EH (cell line): ENCODE data around the gene PRDM15.
A peak's percentile ranks its signal among the peaks of the same experiment; 100 is the strongest.

ENCODE experiments used
- DNase-seq: peaks from one replicate; pipeline ENCODE4 v3.0.0-alpha.2; 2015; ENCODE audit warnings: low read depth

PRDM15 gene

DNA sequence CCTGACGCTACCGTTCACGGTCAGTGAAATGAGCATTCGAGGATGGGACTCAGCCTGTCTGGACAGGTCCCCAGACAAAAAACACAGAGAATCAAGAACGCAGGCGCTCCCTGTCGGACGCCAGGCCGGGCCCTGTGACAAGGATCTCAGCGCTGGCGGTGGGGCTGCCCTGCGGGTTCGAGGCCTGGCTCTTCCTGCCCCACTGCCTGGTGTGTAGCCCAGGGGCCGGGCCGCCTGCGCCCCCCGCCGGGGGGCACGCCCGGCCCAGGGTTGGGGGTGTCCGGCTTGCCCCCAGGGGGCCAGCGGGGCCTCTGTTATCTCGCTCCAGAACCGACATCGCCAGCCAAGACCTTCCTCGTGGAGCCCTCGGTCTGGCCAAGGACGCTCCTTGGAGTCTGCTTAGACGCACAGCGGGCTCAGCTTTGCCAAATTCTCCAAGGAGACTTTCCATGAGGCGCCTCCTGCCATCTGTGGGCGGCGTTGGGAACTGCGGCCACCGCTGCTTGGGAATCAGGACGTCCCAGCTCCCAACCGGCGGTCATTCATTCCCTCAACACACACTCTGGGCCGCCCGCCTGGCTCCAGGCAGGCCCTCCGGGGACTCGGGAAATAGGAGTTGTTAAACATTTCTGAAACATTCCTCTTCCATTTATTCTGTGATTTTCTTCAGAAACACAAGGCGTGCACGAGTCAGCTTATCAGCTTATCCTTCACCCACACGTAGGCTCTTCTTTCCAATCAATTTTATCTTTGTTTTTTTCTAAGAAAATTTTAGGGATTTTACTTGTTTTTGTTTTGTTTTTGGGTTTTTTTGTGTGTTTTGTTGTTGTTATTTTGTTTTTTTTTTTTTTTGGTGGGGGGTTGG is 101.0 kb downstream of the PRDM15 start:
- peak; percentile 91 for DNase-seq

DNA sequence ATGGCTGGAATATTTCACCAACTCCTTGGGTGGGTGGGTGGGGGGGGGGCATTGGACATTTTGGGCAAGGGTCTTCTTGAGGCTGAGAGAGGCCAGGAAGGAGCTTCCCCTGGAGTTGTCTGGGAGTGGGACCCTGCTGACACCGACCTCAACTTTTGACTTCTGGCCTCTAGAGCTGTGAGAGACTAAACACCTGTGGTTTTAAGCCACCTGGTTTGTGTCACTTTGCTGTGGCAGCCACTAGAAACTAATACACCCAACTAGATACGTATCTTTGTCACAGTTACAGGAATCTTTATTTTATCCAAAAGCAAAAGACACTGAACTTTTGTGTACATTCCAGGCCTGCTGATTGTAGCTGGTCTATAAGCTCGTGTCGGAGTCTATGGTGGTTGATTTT is 102.4 kb downstream of the PRDM15 start:
- DNase-seq: no peak

DNA sequence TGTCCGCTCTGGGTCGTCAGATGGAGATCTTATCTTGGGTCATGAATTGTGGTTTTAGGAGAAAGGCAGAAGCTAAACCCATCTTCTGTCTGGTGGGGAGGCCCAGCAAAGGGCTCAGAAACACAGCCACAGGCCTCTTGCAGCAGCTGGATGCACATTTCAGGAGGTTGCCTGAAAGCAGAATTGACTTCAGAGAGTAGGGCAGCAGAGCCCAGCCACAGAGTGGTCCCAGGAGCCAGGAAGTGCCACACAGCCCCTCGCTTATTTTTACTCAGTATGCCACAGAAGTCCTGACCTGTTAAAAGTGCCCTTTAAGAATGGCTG is 104.0 kb downstream of the PRDM15 start:
- no peak for DNase-seq

DNA sequence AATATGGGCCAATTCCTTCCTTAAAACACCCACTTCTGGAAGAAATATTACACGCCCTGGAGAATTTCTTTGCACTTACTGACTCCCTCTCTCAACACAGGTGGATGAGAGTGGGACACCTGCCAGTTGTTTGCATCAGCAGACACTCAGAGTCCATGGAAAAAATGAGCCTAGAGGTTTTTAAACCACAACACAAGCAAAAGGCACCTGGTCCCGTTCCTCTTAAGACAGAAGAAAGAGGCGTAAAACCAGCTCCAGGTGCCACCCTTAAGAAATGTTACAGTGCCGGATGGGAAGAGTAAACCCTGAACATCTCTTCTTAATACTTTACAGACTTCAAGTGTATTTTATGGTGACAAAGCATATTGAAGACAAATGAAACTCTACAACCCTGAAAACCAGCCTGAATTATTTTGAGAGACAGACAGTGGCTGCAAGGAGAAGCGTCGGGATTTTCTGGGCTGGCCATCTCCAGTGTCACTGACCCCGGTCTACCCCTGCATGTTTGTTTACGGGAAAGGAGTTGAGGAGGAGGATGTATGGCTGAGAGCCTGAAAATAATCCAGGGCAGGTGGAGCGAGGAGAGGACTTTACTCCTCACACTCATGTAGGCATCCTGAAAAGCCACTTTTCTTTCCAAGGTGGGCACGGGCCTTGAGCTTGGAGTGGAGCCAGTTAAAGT is 104.5 kb downstream of the PRDM15 start:
- DNase-seq: no peak

DNA sequence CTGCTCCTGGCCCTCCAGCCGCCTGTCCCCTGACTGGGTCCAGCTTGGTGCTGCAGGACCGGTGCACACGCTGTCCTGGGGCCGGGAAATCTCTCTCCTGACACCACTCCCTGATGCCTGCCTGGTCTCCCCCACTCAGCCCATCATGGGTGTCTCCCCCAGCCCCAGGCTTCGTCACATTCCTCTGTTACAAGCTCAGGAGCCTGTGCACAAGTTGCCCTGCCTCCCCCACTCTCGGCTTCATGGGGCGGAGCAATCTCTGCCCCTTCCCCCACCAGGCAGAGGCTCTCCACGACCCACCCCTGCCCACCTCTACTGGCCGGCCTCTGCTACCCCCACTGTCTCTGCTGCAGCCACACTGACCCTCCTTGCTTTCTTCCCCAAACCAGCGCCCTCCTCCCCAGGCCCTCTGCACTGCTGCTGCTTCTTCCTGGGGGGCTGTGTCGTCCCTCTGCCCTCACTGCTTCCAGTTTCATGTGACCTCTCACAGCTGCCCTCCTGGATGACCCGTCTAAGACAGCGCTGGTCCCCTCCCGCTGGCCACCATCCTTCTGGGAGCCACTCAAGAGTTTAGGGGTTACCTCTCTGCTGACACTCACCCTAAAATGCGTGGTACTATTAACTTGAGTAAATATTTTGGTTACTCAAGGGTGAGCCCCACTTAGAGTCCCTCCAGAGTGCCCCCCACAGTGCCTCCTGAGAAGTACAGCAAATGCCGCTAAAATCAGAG is 106.6 kb downstream of the PRDM15 start:
- no peak for DNase-seq

GRCh38 chr21:41771625-41771945 is 107.6 kb downstream of the PRDM15 start:
- no peak for DNase-seq

DNA sequence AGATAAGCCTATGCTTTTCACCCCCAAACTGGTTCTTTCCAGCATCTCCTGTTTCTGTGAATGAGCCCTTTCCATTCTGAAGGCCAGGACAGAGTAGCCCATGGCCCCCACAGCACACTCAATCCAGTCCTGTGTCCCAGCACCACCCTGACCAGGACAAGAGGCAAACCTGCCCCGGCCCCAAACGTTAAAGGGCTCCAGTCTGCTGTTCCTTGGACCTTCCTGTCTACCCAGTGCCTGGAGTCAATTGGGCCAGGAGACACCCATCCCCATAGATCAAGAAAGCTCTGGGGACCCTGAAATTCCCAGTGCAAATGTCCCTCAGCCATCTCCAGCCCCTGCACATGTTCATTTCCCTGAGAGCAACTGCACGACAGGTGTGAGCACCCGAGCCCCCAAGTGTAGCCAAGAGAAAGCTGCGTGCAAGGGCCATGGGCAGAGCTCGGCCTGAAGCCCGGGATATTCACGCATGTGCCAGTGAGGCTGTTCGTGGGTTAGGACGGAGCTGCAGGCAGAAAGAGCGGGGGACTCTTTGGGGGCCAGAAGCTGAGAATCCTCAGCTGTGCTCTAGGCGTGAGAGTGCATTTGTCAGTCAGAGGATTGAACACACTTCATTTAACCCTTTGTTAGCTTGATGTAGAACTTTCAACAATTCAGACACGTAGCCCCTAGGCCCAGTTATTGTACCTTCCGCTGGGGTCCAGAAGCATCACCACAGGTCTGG is 108.1 kb downstream of the PRDM15 start:
- no peak for DNase-seq

- no peak for DNase-seq
Measured at GRCh38 chr21:41769933-41770332, 109.2 kb downstream of the PRDM15 start.

DNA sequence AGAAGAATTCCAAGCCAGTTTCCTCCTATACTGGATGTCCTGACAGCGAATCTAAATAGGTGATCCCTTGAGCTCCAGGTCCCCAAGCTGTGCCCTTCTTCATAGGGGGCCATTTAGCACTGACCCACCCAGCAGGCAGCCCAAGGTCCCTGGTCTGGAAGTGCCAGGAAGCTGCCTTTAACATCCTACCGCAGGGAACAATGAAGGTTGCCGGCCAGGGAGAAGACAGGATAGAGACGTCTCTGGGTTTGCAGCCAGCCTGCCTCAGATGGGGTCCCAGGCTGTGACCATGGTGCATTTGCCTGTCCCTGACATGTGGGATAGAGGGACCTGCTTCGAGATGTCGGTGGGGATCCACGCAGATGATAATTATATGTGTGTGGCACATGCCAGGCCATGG is 109.6 kb downstream of the PRDM15 start:
- no peak for DNase-seq

DNA sequence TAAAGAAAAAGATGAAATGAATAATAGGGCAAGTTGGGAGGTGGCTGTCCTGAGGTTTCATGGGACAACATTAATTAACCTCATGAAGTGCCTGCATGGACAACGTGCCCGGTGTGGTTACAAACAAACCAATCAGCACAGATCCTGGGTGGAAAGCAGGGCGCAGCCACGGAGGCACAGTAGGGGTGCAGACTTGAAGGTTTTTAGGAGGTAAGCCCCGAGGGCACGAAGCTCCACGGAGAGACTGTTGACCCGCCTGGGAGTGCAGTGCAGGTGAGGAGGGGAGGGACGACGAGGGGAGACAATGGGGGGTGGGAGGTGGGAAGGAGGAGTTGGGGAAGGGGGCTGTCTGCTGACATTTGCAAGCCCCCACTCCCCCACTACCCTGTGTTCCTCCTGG is 110.0 kb downstream of the PRDM15 start:
- no peak for DNase-seq

DNA sequence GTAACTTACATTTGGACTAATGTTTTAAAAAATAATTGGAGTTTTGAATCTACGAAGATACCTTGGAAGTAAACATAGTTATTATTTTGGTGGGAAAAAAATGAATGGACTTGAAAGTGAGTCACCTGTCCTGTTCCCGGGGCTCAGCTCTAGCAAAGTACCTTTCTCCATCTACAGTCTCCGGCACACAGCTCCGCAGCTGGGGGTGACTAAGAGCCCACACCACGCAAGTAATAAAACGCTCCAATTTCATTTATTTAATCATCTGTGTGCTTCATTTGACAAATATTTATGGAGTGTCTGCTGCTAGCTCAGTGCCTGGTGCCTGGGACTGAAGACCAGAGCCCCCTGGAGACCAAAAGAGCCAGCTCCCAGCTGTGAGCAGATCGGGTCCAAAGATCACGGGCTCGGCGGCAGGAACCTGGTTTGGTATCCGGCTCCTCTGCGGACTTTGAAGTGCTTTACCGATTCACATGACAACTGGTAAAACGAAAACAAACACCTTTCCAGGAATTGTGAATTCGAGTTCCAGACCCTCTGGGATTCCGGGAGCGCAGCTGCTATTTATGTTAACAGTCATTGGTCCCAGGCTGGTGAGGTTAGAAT is 110.6 kb downstream of the PRDM15 start:
- DNase-seq: peak; percentile 95

DNA sequence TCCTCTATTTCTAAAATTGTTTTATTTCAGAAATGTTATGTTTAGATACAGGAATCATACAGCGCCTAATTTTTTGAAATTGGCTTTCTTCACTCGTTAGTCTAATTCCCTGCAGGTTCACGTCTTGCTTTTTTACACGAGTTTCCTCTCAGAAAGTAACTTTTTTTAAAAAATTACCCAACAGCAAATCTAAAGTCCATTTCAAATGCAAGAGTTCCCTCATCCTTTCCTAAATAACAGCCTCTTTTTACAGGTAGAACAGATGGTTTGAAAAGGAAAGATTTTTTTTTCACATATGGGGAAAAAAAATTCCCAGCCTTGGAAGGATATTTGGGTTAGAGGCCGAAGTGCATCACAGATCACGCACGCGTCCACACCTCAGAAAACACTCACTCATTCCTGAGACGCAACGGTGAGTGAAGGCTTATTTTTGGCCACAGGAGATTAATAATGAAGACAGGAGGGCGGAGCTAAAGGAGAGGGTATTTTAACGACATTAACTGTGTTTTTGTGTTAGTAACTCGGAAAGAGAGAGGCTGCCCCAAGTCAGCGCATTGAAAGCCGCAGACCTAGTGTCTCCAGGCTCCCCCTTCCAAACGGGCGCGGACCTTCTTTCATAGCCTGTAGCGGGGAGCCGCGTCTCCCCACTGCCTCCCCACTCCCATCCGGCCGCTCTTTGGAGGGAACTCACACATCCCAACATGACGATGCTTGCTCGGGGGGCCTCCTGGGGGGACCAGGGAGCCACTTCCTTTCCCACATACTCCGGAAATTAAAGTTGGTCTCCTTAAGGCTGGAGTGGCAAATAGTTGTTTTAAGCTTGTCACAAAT is 111.3 kb downstream of the PRDM15 start:
- peak; percentile 68 for DNase-seq

- DNase-seq: peak; percentile 65
Measured at GRCh38 chr21:41766883-41767605, 112.1 kb downstream of the PRDM15 start, which contains the start of gene RIPK4. Gene RIPK4 (minus strand): TSS chr21:41767052. CDS start chr21:41767041, 11 bp downstream.

- no peak for DNase-seq
Measured at GRCh38 chr21:41765973-41766882, 112.9 kb downstream of the PRDM15 start.

DNA sequence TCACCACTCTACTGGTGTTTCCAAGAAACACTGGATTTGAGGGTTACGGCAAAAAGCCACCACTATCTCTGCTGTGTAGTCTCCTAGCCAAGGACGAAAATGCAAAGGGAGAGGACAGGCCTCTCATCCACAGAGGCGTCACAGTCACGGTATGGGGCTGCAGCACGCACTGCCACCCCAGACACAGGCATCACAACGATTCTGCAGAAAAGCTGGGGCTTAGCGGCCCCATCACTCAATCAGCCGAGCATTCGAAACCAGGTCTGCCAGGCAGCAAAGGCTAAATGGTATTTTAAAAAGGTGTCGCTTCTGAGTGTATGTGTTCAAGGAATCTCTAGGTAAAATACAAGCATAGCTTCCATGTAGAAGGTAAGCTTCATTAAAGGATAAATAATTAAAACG is 113.7 kb downstream of the PRDM15 start:
- no peak for DNase-seq

- no peak for DNase-seq
Measured at GRCh38 chr21:41764558-41765419, 114.4 kb downstream of the PRDM15 start.

DNA sequence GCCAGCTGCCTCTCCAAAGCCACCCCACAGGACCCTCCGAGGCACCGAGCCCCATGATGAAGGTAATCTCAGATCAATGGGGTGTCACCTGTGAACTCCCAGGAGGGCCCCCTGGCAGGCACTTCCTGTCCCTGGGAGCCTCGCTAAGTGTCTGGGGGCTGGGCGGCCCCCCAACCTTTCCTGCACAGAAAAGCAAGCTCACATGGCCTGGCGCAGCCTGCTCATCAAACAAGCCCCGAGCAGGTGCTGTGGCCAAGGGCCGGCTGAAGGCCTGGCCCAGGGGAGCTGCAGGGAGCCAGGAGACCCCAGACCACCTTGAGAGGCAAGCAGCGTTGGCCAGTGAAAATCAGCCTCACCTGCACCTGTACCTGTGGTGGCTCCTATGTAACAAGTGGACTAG is 115.1 kb downstream of the PRDM15 start:
- no peak for DNase-seq

GRCh38 chr21:41763398-41763931 is 115.7 kb downstream of the PRDM15 start:
- DNase-seq: no peak
